HCT116 (cell line): ENCODE data around the gene CCDC80. TPM values are rescaled to one million over a fixed set of nuclear protein-coding genes. Genes with fewer than 3 reads are reported as not detected.

Experiments
- ATAC-seq: fragments of 200-7000 bp; cut with Tn5 transposase; 2 replicates; pipeline ENCODE4 v1.9.1; 2020; ENCODE audit warnings: mild to moderate bottlenecking, moderate library complexity
- BruUV-seq: library from RNA; stranded (reverse); fragments of 400-500 nt; replicated peaks from 2 replicates; lab custom pipeline; 2021; lab: Mats Ljungman, UMichigan
- CTCF ChIA-PET: fragments of 300-600 bp; sonication (Branson Sonifier 250); formaldehyde crosslinking; loops from one replicate; lab custom pipeline; 2021; ENCODE audit warnings: antibody characterized with exemption; lab: Charles Lee
- POLR2A ChIA-PET: fragments of 300-600, 350-600 bp; sonication (Branson Sonifier 250); formaldehyde crosslinking; loops from one replicate; lab custom pipeline; 2021; ENCODE audit warnings: antibody characterized with exemption; lab: Charles Lee
- RAD21 ChIA-PET, 2 experiments: fragments of 300-600 bp; sonication (Branson Sonifier 250); formaldehyde crosslinking; loops; one replicate each; lab custom pipeline; 2023; ENCODE audit warnings: low total read pairs in 2 of 2; ENCODE audit not compliant: uncharacterized antibody in 2 of 2, unreplicated experiment in 2 of 2, low non-redundant PET in 1 of 2; lab: Charles Lee
- DNase-seq: peaks from one replicate; pipeline ENCODE4 v3.0.0-alpha.2; 2010; ENCODE audit warnings: low read depth, low spot score
- H2AFZ ChIP-seq: fragments of 200-600 bp; shearing (Covaris generic), sonication (generic); 2 replicates; pipeline ENCODE4 v1.6.1; 2017; ENCODE audit warnings: low read depth, mixed run types, mixed read lengths, antibody characterized with exemption, low read length; ENCODE audit not compliant: poor library complexity, severe bottlenecking
- H3K27ac ChIP-seq: 2 replicates; pipeline ENCODE4 v1.5.1; 2012; ENCODE audit warnings: low read depth, low read length
- H3K27me3 ChIP-seq: fragments of 200-600 bp; sonication (generic); 2 replicates; pipeline ENCODE4 v1.6.1; 2016; ENCODE audit warnings: mixed run types, low read length, mixed read lengths; ENCODE audit not compliant: insufficient read depth
- H3K36me3 ChIP-seq, 2 experiments: fragments of 200-500 bp in 1 of 2; fragments of 200-600 bp in 1 of 2; sonication (Bioruptor generic) in 1 of 2; sonication (generic) in 1 of 2; 2 replicates each; pipeline versions ENCODE4 v1.5.1 to v1.6.1; 2014 to 2016; ENCODE audit warnings: low read length in 2 of 2, inconsistent platforms in 1 of 2, mixed read lengths in 1 of 2, mixed run types in 1 of 2; ENCODE audit not compliant: insufficient read depth in 2 of 2, control insufficient read depth in 1 of 2
- H3K4me1 ChIP-seq, 2 experiments: fragments of 200-600 bp in 1 of 2; sonication (generic) in 1 of 2; 2 replicates each; pipeline versions ENCODE4 v1.5.1 to v1.6.1; 2012 to 2017; ENCODE audit warnings: low read length in 2 of 2, inconsistent platforms in 1 of 2, mild to moderate bottlenecking in 1 of 2, mixed read lengths in 1 of 2, mixed run types in 1 of 2, moderate library complexity in 1 of 2; ENCODE audit not compliant: insufficient read depth in 2 of 2, control insufficient read depth in 1 of 2
- H3K4me2 ChIP-seq: fragments of 200-600 bp; sonication (generic); 2 replicates; pipeline ENCODE4 v1.6.1; 2017; ENCODE audit warnings: mixed run types, low read length, mixed read lengths
- H3K4me3 ChIP-seq, 2 experiments: fragments of 200-600 bp in 1 of 2; sonication (generic) in 1 of 2; replicated peaks in 1 of 2; 2 replicates each; pipeline ENCODE4 v1.5.1; 2011 to 2016; ENCODE audit warnings: low read length in 2 of 2, control low read depth in 1 of 2, low read depth in 1 of 2, mild to moderate bottlenecking in 1 of 2, mixed read lengths in 1 of 2, mixed run types in 1 of 2
- H3K79me2 ChIP-seq: fragments of 200-600 bp; sonication (generic); 2 replicates; pipeline ENCODE4 v1.6.1; 2017; ENCODE audit warnings: mild to moderate bottlenecking, mixed run types, low read length, moderate library complexity, mixed read lengths; ENCODE audit not compliant: insufficient read depth
- H3K9ac ChIP-seq: fragments of 200-600 bp; sonication (generic); 2 replicates; pipeline ENCODE4 v1.6.1; 2016; ENCODE audit warnings: low read length, mixed read lengths
- H3K9me2 ChIP-seq: fragments of 200-600 bp; sonication (generic), shearing (Covaris generic); 2 replicates; pipeline ENCODE4 v1.6.1; 2017; ENCODE audit warnings: mixed run types, mild to moderate bottlenecking, moderate library complexity; ENCODE audit not compliant: insufficient read depth
- H3K9me3 ChIP-seq, 2 experiments: fragments of 200-500 bp in 1 of 2; fragments of 200-600 bp in 1 of 2; sonication (Bioruptor generic) in 1 of 2; sonication (generic) in 1 of 2; 2 replicates each; pipeline ENCODE4 v1.6.1; 2014 to 2017; ENCODE audit warnings: low read length in 2 of 2, mixed read lengths in 2 of 2, inconsistent platforms in 1 of 2, low read depth in 1 of 2, mild to moderate bottlenecking in 1 of 2, mixed run types in 1 of 2, moderate library complexity in 1 of 2; ENCODE audit not compliant: control insufficient read depth in 1 of 2, insufficient read depth in 1 of 2
- H4K20me1 ChIP-seq: fragments of 200-600 bp; sonication (generic), shearing (Covaris generic); 2 replicates; pipeline ENCODE4 v1.6.1; 2017; ENCODE audit warnings: mixed run types, mild to moderate bottlenecking, moderate library complexity; ENCODE audit not compliant: insufficient read depth
- CBX3 ChIP-seq: IDR thresholded peaks from 2 replicates; pipeline ENCODE4 v1.6.1; 2012; ENCODE audit warnings: low read depth
- POLR2A ChIP-seq: IDR thresholded peaks from 2 replicates; pipeline ENCODE4 v1.7.0; 2011; ENCODE audit warnings: borderline replicate concordance; ENCODE audit not compliant: insufficient read depth, insufficient read length; ENCODE audit errors: extremely low read depth
- RAD21 ChIP-seq: IDR thresholded peaks from 2 replicates; pipeline ENCODE4 v1.6.1; 2012; ENCODE audit warnings: low read depth, mild to moderate bottlenecking
- SIN3A ChIP-seq: IDR thresholded peaks from 2 replicates; pipeline ENCODE4 v1.6.1; 2012; ENCODE audit warnings: low read depth
- TCF7L2 ChIP-seq: IDR thresholded peaks from 2 replicates; pipeline ENCODE4 v1.7.0; 2011; ENCODE audit warnings: borderline replicate concordance, inconsistent platforms; ENCODE audit not compliant: insufficient read depth, insufficient read length; ENCODE audit errors: extremely low read depth
- YY1 ChIP-seq: IDR thresholded peaks from 2 replicates; pipeline ENCODE4 v1.6.1; 2011; ENCODE audit warnings: low read length, low read depth, moderate library complexity, mild to moderate bottlenecking; ENCODE audit not compliant: insufficient replicate concordance; ENCODE audit errors: extremely low read depth
- ZFX ChIP-seq: fragments of 450-650 bp; IDR thresholded peaks from 2 replicates; pipeline ENCODE4 v1.6.1; 2017
- intact Hi-C: fragments of 100-400 bp; cut with micrococcal nuclease; formaldehyde crosslinking; loops from 2 replicates; pipeline ENCODE4 v1.10.0; 2022
- total RNA-seq: library from RNA; stranded (reverse); gene quantifications from one replicate; pipeline ENCODE4 v1.2.1, GENCODE V29; 2021; ENCODE audit not compliant: unreplicated experiment
- TF ChIP-seq, protein P1 (sequence below), 3 experiments: fragments of 200-600 bp in 1 of 3; sonication (generic) in 1 of 3; IDR thresholded peaks in 2 of 3; conservative IDR thresholded peaks in 1 of 3; 2 replicates each; pipeline ENCODE4 v1.5.1; 2012 to 2017; ENCODE audit warnings: low read depth in 2 of 3, low read length in 2 of 3, antibody characterized with exemption in 1 of 3, borderline replicate concordance in 1 of 3, control low read depth in 1 of 3, mild to moderate bottlenecking in 1 of 3, mixed read lengths in 1 of 3, mixed run types in 1 of 3, moderate library complexity in 1 of 3; ENCODE audit not compliant: insufficient read depth in 1 of 3
- TF ChIP-seq, protein P2 (sequence below): IDR thresholded peaks from 2 replicates; pipeline ENCODE4 v1.6.1; 2012
- TF ChIP-seq, protein P3 (sequence below): IDR thresholded peaks from 2 replicates; pipeline ENCODE4 v1.6.1; 2012

The CCDC80 gene
- total RNA-seq, 1 experiment from 2014 or later, result 1.7 TPM

DNA sequence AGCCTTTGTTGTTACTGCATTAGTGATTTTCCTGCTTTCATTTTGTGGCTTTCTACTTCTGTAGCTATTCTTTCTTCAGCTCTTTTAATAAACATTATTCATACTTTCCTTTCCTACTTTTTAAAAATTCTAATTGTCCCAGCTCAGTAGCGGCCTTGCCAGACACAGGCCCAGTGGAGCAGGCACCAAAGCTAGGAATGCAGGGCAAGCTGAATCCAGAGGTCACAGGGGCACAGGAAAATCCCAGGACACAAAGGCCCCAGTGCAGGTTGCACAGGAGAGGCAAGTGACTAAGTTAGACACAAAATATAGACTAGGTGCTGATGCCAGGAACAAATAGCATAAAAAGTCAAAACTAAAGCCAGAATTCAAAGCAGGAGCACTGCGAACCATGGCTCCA lies 49.0 kb upstream of the CCDC80 start (continued):
- TF ChIP-seq SIN3A, result no peak
- TF ChIP-seq, protein P1, sequence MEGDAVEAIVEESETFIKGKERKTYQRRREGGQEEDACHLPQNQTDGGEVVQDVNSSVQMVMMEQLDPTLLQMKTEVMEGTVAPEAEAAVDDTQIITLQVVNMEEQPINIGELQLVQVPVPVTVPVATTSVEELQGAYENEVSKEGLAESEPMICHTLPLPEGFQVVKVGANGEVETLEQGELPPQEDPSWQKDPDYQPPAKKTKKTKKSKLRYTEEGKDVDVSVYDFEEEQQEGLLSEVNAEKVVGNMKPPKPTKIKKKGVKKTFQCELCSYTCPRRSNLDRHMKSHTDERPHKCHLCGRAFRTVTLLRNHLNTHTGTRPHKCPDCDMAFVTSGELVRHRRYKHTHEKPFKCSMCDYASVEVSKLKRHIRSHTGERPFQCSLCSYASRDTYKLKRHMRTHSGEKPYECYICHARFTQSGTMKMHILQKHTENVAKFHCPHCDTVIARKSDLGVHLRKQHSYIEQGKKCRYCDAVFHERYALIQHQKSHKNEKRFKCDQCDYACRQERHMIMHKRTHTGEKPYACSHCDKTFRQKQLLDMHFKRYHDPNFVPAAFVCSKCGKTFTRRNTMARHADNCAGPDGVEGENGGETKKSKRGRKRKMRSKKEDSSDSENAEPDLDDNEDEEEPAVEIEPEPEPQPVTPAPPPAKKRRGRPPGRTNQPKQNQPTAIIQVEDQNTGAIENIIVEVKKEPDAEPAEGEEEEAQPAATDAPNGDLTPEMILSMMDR (IDR thresholded peaks at IDR 0.05 in 2 of 3, conservative IDR thresholded peaks at IDR 0.05 in 1 of 3; ENCODE audit: borderline replicate concordance in 1 of 3, insufficient read depth in 1 of 3, low read depth in 2 of 3, low read length in 2 of 3), result no peak
- TF ChIP-seq, protein P2, sequence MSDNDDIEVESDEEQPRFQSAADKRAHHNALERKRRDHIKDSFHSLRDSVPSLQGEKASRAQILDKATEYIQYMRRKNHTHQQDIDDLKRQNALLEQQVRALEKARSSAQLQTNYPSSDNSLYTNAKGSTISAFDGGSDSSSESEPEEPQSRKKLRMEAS, result no peak

DNA sequence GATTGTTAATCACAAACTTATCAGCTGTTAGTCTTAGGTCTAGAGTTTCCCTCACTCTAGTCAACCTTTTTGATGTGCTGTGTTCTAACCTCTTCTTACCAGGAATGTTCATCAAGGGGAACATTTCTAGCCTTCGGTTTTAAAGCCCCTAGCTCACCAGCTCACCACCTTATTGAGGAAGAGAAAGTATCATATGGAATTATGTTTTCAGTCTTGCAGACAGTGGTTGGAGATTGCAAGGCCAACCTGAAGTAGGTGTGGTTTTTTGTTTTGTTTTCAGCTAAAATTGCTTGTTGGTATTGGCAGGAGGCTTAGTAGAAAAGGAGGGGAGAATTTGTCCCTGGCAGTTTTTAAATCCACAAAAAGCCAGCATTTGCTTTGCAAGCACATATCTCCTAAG lies 48.4 kb upstream of the CCDC80 start:
- ChIA-PET POLR2A (no interaction called here), RAD21 (no interaction called here), CTCF (no interaction called here)
- H3K4me1 ChIP-seq, result peaks cover 7 to 16% of the 10 kb centered on the region in 2 experiments; a peak in 3 of 4 replicates
- no peak overlapping the region for H3K9ac ChIP-seq
- H2AFZ ChIP-seq, result no peak overlapping the region
- TF ChIP-seq SIN3A (no peak), CBX3 (no peak), POLR2A (no peak), TCF7L2 (no peak), ZFX (no peak), YY1 (no peak), RAD21 (no peak)
- TF ChIP-seq, protein P2, result no peak
- TF ChIP-seq, protein P3, sequence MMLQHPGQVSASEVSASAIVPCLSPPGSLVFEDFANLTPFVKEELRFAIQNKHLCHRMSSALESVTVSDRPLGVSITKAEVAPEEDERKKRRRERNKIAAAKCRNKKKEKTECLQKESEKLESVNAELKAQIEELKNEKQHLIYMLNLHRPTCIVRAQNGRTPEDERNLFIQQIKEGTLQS, result no peak
- H3K27me3 ChIP-seq, result no peaks in the 10 kb centered on the region
- DNase-seq, result no peak
- no peak overlapping the region for H3K27ac ChIP-seq
- ATAC-seq, result no peak
- no peak overlapping the region for H3K4me3 ChIP-seq
- H3K36me3 ChIP-seq, result no peaks in the 10 kb centered on the region
- no peaks in the 10 kb centered on the region for H3K9me2 ChIP-seq
- no peaks in the 10 kb centered on the region for H4K20me1 ChIP-seq
- no peaks in the 10 kb centered on the region for H3K9me3 ChIP-seq
- no peaks in the 10 kb centered on the region for H3K79me2 ChIP-seq
- intact Hi-C loops, result no loop called here
- no TSS peak for BruUV-seq
- H3K4me2 ChIP-seq, result peak overlapping the region; percentile 15; the same call in 1 of the 2 replicates
